Stomach (tissue), 9 donors: Measurements from ENCODE around the gene MZB1. TPM values are rescaled to one million over a fixed set of nuclear protein-coding genes. Genes with fewer than 3 reads are reported as not detected.

Experiments used
- DNase-seq, 2 donors: peaks; one replicate each; pipeline versions ENCODE4 v3.0.0 to v3.0.0-alpha.2; 2013 to 2019
- H3K27ac ChIP-seq, 5 donors: fragments of 200-600 bp in 4 of 5; sonication (generic) in 4 of 5; one replicate each; pipeline ENCODE4 v1.5.1; 2013 to 2019; ENCODE audit warnings: mild to moderate bottlenecking in 1 of 5, moderate library complexity in 1 of 5
- H3K27me3 ChIP-seq, 3 donors: fragments of 200-600 bp; sonication (generic); one replicate each; pipeline ENCODE4 v1.5.1; 2017 to 2019; ENCODE audit warnings: mixed run types in 1 of 3
- H3K36me3 ChIP-seq, 4 donors: fragments of 200-600 bp; sonication (generic); 1 replicate in 3 of 4; 2 replicates in 1 of 4; pipeline ENCODE4 v1.5.1; 2016 to 2019
- H3K4me1 ChIP-seq, 4 donors: fragments of 200-600 bp; sonication (generic); one replicate each; pipeline ENCODE4 v1.5.1; 2016 to 2019
- H3K4me3 ChIP-seq, 4 donors: fragments of 200-600 bp; sonication (generic) in 3 of 4; one replicate each; pipeline ENCODE4 v1.5.1; 2016 to 2019; ENCODE audit warnings: mild to moderate bottlenecking in 1 of 4
- H3K9me3 ChIP-seq, 4 donors: fragments of 200-600 bp; sonication (generic); one replicate each; pipeline ENCODE4 v1.5.1; 2016 to 2019
- CTCF ChIP-seq, 7 experiments: fragments of 450-650 bp in 4 of 7; fragments of 200-600 bp in 3 of 7; sonication (generic) in 3 of 7; IDR thresholded peaks; one replicate each; pipeline ENCODE4 v1.5.1; 2016 to 2019; ENCODE audit warnings: antibody characterized with exemption in 7 of 7, control low read depth in 2 of 7, mild to moderate bottlenecking in 1 of 7
- EP300 ChIP-seq: sonication (generic); formaldehyde crosslinking; IDR thresholded peaks from one replicate; pipeline ENCODE4 v1.6.1; 2017; ENCODE audit warnings: antibody characterized with exemption
- POLR2A ChIP-seq, 4 donors: fragments of 450-650 bp; IDR thresholded peaks; one replicate each; pipeline ENCODE4 v1.6.1; 2016; ENCODE audit warnings: antibody characterized with exemption in 4 of 4, control low read depth in 2 of 4, mild to moderate bottlenecking in 1 of 4, moderate library complexity in 1 of 4
- POLR2AphosphoS5 ChIP-seq, 3 donors: sonication (generic); formaldehyde crosslinking; IDR thresholded peaks; one replicate each; pipeline ENCODE4 v1.6.1; 2016; ENCODE audit warnings: antibody characterized with exemption in 3 of 3
- WGBS, 5 donors: extraction: QIAGEN DNeasy Blood & Tissue Kit in 3 of 5; methylation state at CpG; one replicate each; pipeline versions ENCODE4 v1.1.5 to v1.1.7; 2013 to 2018; 5-methylcytosine and 5-hydroxymethylcytosine counted together
- intact Hi-C: fragments of 100-400 bp; cut with DNase I; formaldehyde crosslinking; loops from one replicate; pipeline ENCODE4 v1.15.1; 2023; ENCODE audit warnings: low total_unique reads
- polyA plus RNA-seq, 3 donors: library from polyadenylated mRNA; stranded (reverse); fragments of 200-250 nt; gene quantifications; one replicate each; pipeline ENCODE4 v1.2.3, GENCODE V29; 2013
- total RNA-seq, 5 donors: library from RNA; depleted of rRNA; stranded (reverse); fragments of >200 nt; gene quantifications; one replicate each; pipeline versions ENCODE4 v1.1.0 to v1.2.3, GENCODE V29; 2014 to 2016
- donor health status: healthy with polysubstance abuse.
- donor health status: Bipolar disorder and iron deficiency.
- donor health status: healthy.

MZB1 gene
- total and polyA plus RNA-seq, 8 donors = 1.1 to 15.8 (median 7.6) TPM; not detected in 1

GRCh38 chr5:139435676-139436075 lies 46.0 kb upstream of the MZB1 start:
- Histone ChIP-seq H3K9me3 (no peaks in the 10 kb centered on the region), H3K36me3 (peaks cover 0 to 44% (median 21%) of the 10 kb centered on the region in 4 donors), H3K27ac (no peak overlapping the region), H3K4me3 (no peak overlapping the region), H3K27me3 (no peaks in the 10 kb centered on the region), H3K4me1 (peaks cover 4 to 17% (median 14%) of the 10 kb centered on the region in 4 donors)
- WGBS, 5 donors = 93 to 97% (median 96%) methylated on average over 3 of the region's 3 CpGs
- no peak for TF ChIP-seq POLR2A (IDR thresholded peaks at IDR 0.05)
- intact Hi-C loops = no loop called here
- no peak for DNase-seq

- intact Hi-C loops = no loop called here
- no peak overlapping the region for H3K4me3 ChIP-seq
- DNase-seq = no peak
- WGBS, 5 donors = 46 to 78% (median 58%) methylated on average over 1 of the region's 1 CpG
- TF ChIP-seq POLR2A (IDR thresholded peaks at IDR 0.05) (no peak), POLR2AphosphoS5 (IDR thresholded peaks at IDR 0.05) (no peak), CTCF (IDR thresholded peaks at IDR 0.05) (no peak), EP300 (no peak)
- no peaks in the 10 kb centered on the region for H3K27me3 ChIP-seq
- H3K36me3 ChIP-seq = peaks cover 2 to 71% (median 39%) of the 10 kb centered on the region in 4 donors
- no peak overlapping the region for H3K27ac ChIP-seq
- no peaks in the 10 kb centered on the region for H3K9me3 ChIP-seq
- no peaks in the 10 kb centered on the region for H3K4me1 ChIP-seq
These were observed 42.0 kb upstream of the MZB1 start for GRCh38 chr5:139431706-139432105.

GRCh38 chr5:139430015-139430414 lies 40.3 kb upstream of the MZB1 start:
- no peak for DNase-seq
- intact Hi-C loops = no loop called here
- H3K36me3 ChIP-seq = peaks cover 3 to 85% (median 53%) of the 10 kb centered on the region in 4 donors
- no peaks in the 10 kb centered on the region for H3K4me1 ChIP-seq
- 68 to 72% (median 68%) methylated on average over 2 of the region's 2 CpGs for WGBS, 5 donors
- H3K27me3 ChIP-seq = no peaks in the 10 kb centered on the region
- TF ChIP-seq POLR2AphosphoS5 (IDR thresholded peaks at IDR 0.05) = no peak
- no peak for TF ChIP-seq POLR2A (IDR thresholded peaks at IDR 0.05)
- no peak for TF ChIP-seq CTCF (IDR thresholded peaks at IDR 0.05)
- no peak for TF ChIP-seq EP300
- no peak overlapping the region for H3K27ac ChIP-seq
- no peak overlapping the region for H3K4me3 ChIP-seq
- no peaks in the 10 kb centered on the region for H3K9me3 ChIP-seq

- Histone ChIP-seq H3K27ac (no peak overlapping the region), H3K4me3 (no peak overlapping the region), H3K4me1 (no peaks in the 10 kb centered on the region), H3K27me3 (no peaks in the 10 kb centered on the region), H3K36me3 (peaks cover 10 to 78% (median 58%) of the 10 kb centered on the region in 4 donors), H3K9me3 (no peaks in the 10 kb centered on the region)
- intact Hi-C loops = no loop called here
- DNase-seq = no peak
- TF ChIP-seq CTCF (IDR thresholded peaks at IDR 0.05) (no peak), POLR2A (IDR thresholded peaks at IDR 0.05) (no peak), POLR2AphosphoS5 (IDR thresholded peaks at IDR 0.05) (no peak), EP300 (no peak)
- 66 to 85% (median 79%) methylated on average over 8 of the region's 8 CpGs for WGBS, 5 donors
These were observed 36.6 kb upstream of the MZB1 start for GRCh38 chr5:139426203-139426885.

GRCh38 chr5:139425497-139425896 lies 35.8 kb upstream of the MZB1 start:
- no peak for DNase-seq
- Histone ChIP-seq H3K36me3 (peaks cover 10 to 78% (median 63%) of the 10 kb centered on the region in 4 donors), H3K4me1 (no peaks in the 10 kb centered on the region), H3K27me3 (no peaks in the 10 kb centered on the region), H3K27ac (no peak overlapping the region), H3K4me3 (no peak overlapping the region), H3K9me3 (no peaks in the 10 kb centered on the region)
- WGBS, 5 donors = 91 to 97% (median 93%) methylated on average over 5 of the region's 5 CpGs
- TF ChIP-seq CTCF (IDR thresholded peaks at IDR 0.05) (no peak), POLR2AphosphoS5 (IDR thresholded peaks at IDR 0.05) (no peak), POLR2A (IDR thresholded peaks at IDR 0.05) (no peak), EP300 (no peak)
- intact Hi-C loops = no loop called here
